Osteoblast (primary cell): ENCODE measurements around the gene PCARE. TPM values are rescaled to one million over a fixed set of nuclear protein-coding genes. Genes with fewer than 3 reads are reported as not detected.

ENCODE experiments used
- DNase-seq: peaks from one replicate; pipeline ENCODE4 v3.0.0; 2011; ENCODE audit warnings: low spot score, mixed read lengths; ENCODE audit not compliant: insufficient read length; ENCODE audit errors: missing footprints
- H2AFZ ChIP-seq: 2 replicates; pipeline ENCODE4 v1.6.0; 2011; ENCODE audit warnings: mild to moderate bottlenecking, low read length
- H3K27ac ChIP-seq: 2 replicates; pipeline ENCODE4 v1.5.1; 2011; ENCODE audit warnings: mild to moderate bottlenecking, low read depth, low read length, moderate library complexity
- H3K27me3 ChIP-seq: 2 replicates; pipeline ENCODE4 v1.6.0; 2012; ENCODE audit warnings: mild to moderate bottlenecking, control low read depth, inconsistent platforms, low read length, moderate library complexity; ENCODE audit not compliant: insufficient read depth
- H3K36me3 ChIP-seq: 2 replicates; pipeline ENCODE4 v1.5.1; 2011; ENCODE audit warnings: mild to moderate bottlenecking, low read length, control low read depth, moderate library complexity; ENCODE audit not compliant: insufficient read depth
- H3K4me1 ChIP-seq: 2 replicates; pipeline ENCODE4 v1.5.1; 2011; ENCODE audit warnings: mild to moderate bottlenecking, low read length, control low read depth, moderate library complexity; ENCODE audit not compliant: insufficient read depth
- H3K4me2 ChIP-seq: 2 replicates; pipeline ENCODE4 v1.6.0; 2011; ENCODE audit warnings: mild to moderate bottlenecking, low read length; ENCODE audit not compliant: insufficient read depth
- H3K4me3 ChIP-seq: fragments of 200-600 bp; sonication (generic); 3 replicates; pipeline ENCODE4 v1.5.1; 2012; ENCODE audit warnings: mild to moderate bottlenecking, low read length, inconsistent platforms; ENCODE audit not compliant: insufficient read depth
- H3K79me2 ChIP-seq: 2 replicates; pipeline ENCODE4 v1.6.0; 2012; ENCODE audit warnings: mild to moderate bottlenecking, low read length, control low read depth, inconsistent platforms; ENCODE audit not compliant: insufficient read depth
- H3K9me3 ChIP-seq: 2 replicates; pipeline ENCODE4 v1.5.1; 2011; ENCODE audit warnings: low read depth, low read length, control low read depth
- H4K20me1 ChIP-seq: 2 replicates; pipeline ENCODE4 v1.6.0; 2012; ENCODE audit warnings: mild to moderate bottlenecking, low read length, control low read depth; ENCODE audit not compliant: insufficient read depth
- total RNA-seq: library from RNA; depleted of rRNA; stranded (reverse); fragments of >200 nt; gene quantifications from 2 replicates; pipeline ENCODE4 v1.2.3, GENCODE V29; 2012
- TF ChIP-seq, protein P1 (sequence below): IDR thresholded peaks from 2 replicates; pipeline ENCODE4 v1.5.1; 2011; ENCODE audit warnings: mild to moderate bottlenecking, low read depth, low read length, moderate library complexity; ENCODE audit errors: extremely low read depth

The PCARE gene
- total RNA-seq, 1 donor, result not detected

DNA sequence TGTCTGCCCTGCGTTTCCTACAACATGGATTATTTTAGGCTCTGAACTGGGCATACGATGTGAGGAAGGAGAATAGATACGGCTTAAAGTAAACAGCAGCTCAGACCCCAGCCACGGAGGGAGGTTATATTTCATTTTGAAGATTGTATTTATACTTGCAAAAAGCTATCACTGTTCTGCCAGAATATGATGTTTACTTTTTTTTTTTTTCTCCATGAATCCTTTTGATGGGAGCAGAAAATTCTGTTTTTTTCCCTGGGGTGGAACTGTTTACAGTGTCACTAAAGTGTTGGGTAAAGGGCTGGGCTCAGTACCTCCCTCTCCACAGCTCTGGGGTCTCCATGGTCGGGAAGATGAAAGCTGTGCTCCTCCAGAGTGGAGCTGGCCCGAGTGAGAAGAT is 13.1 kb downstream of the PCARE start:
- Histone ChIP-seq H3K27me3 (peaks cover 2% of the 10 kb centered on the region), H4K20me1 (no peaks in the 10 kb centered on the region), H3K4me1 (peaks cover 21% of the 10 kb centered on the region), H3K4me3 (no peak overlapping the region), H3K9me3 (no peaks in the 10 kb centered on the region), H3K27ac (no peak overlapping the region), H3K4me2 (no peak overlapping the region), H2AFZ (no peak overlapping the region), H3K36me3 (no peaks in the 10 kb centered on the region), H3K79me2 (no peaks in the 10 kb centered on the region)
- TF ChIP-seq, protein P1, sequence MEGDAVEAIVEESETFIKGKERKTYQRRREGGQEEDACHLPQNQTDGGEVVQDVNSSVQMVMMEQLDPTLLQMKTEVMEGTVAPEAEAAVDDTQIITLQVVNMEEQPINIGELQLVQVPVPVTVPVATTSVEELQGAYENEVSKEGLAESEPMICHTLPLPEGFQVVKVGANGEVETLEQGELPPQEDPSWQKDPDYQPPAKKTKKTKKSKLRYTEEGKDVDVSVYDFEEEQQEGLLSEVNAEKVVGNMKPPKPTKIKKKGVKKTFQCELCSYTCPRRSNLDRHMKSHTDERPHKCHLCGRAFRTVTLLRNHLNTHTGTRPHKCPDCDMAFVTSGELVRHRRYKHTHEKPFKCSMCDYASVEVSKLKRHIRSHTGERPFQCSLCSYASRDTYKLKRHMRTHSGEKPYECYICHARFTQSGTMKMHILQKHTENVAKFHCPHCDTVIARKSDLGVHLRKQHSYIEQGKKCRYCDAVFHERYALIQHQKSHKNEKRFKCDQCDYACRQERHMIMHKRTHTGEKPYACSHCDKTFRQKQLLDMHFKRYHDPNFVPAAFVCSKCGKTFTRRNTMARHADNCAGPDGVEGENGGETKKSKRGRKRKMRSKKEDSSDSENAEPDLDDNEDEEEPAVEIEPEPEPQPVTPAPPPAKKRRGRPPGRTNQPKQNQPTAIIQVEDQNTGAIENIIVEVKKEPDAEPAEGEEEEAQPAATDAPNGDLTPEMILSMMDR, result no peak
- DNase-seq, result no peak

DNA sequence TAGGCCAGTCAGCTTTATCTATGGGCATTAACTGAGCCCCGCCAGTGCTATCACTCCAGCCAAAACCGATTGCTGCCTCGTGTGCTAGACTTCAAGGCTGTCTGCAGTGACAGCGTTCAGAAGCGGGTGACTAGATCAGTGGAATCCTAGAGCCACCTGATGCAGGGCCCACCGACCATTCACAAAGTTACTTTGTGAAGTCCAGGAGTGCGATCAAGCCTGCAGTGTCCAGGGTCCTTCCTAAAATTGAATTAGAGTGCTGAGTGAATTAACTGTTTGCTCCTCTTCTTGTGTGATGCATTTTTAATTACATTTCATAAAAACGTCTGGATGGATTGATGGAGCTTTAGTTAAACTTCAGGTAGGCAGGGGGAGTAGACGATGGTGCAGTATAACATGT is 13.9 kb downstream of the PCARE start:
- Histone ChIP-seq H3K4me2 (no peak overlapping the region), H3K9me3 (no peaks in the 10 kb centered on the region), H3K27me3 (peaks cover 2% of the 10 kb centered on the region), H3K4me3 (no peak overlapping the region), H3K36me3 (no peaks in the 10 kb centered on the region), H3K79me2 (no peaks in the 10 kb centered on the region), H3K27ac (no peak overlapping the region), H3K4me1 (peaks cover 18% of the 10 kb centered on the region), H2AFZ (no peak overlapping the region), H4K20me1 (no peaks in the 10 kb centered on the region)
- TF ChIP-seq, protein P1, result no peak
- DNase-seq, result no peak

DNA sequence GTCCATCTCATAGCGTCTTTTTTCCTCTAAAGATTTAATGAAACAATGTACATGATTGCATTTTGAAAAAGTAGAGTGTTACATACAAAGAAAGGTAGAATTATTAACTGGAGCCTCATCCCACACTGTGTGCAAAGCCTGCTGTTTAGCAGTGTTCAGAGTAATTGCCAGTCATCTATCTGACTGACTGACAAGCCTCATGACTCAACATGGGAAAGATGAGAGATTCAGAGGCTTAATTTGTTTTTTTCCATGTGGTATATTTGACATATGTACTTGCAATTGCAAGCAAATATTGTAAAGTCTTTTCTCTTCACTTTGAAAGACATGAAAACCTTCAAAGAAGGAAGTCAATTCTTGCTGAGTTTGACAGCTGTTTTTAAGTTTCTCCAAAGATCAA is 14.7 kb downstream of the PCARE start:
- no peak overlapping the region for H3K4me2 ChIP-seq
- H3K9me3 ChIP-seq, result no peaks in the 10 kb centered on the region
- peaks cover 14% of the 10 kb centered on the region for H3K4me1 ChIP-seq
- no peaks in the 10 kb centered on the region for H4K20me1 ChIP-seq
- H3K4me3 ChIP-seq, result no peak overlapping the region
- H2AFZ ChIP-seq, result no peak overlapping the region
- TF ChIP-seq, protein P1, result no peak
- DNase-seq, result no peak
- no peaks in the 10 kb centered on the region for H3K36me3 ChIP-seq
- H3K79me2 ChIP-seq, result no peaks in the 10 kb centered on the region
- no peak overlapping the region for H3K27ac ChIP-seq
- H3K27me3 ChIP-seq, result peaks cover 2% of the 10 kb centered on the region

DNA sequence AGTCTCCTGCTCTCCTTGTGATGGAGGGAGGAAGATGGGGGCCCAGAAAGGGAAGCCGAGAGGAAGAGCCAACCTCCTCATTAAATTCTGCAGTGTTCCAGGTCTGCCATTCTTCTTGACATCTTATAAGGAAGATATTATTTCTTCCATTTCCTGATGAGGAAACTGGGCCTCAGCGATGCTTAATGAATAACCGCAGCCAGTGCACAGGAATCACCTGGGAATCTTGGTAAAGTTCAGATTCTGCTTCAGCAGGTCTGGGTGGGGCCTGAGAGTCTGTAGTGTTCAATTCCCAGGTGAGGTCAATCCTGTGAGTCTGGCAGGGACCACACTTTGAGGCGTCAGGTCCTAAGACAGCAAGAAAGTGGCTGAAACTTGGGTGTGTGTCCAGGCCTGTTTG is 17.3 kb downstream of the PCARE start:
- peaks cover 2% of the 10 kb centered on the region for H3K27me3 ChIP-seq
- TF ChIP-seq, protein P1, result no peak
- no peak overlapping the region for H2AFZ ChIP-seq
- no peak overlapping the region for H3K4me2 ChIP-seq
- H3K79me2 ChIP-seq, result no peaks in the 10 kb centered on the region
- H3K9me3 ChIP-seq, result no peaks in the 10 kb centered on the region
- DNase-seq, result peak; percentile 51
- H3K4me1 ChIP-seq, result no peaks in the 10 kb centered on the region
- no peaks in the 10 kb centered on the region for H4K20me1 ChIP-seq
- H3K27ac ChIP-seq, result no peak overlapping the region
- no peak overlapping the region for H3K4me3 ChIP-seq
- H3K36me3 ChIP-seq, result no peaks in the 10 kb centered on the region
